GM19463 (cell line): Measurements from ENCODE around the gene ABHD8.

ENCODE experiments used
- ATAC-seq: cut with Tn5 transposase; IDR thresholded peaks from one replicate; pipeline ENCODE4 v1.9.1; 2021; ENCODE audit warnings: mild to moderate bottlenecking, moderate library complexity; ENCODE audit not compliant: unreplicated experiment

Gene ABHD8

DNA sequence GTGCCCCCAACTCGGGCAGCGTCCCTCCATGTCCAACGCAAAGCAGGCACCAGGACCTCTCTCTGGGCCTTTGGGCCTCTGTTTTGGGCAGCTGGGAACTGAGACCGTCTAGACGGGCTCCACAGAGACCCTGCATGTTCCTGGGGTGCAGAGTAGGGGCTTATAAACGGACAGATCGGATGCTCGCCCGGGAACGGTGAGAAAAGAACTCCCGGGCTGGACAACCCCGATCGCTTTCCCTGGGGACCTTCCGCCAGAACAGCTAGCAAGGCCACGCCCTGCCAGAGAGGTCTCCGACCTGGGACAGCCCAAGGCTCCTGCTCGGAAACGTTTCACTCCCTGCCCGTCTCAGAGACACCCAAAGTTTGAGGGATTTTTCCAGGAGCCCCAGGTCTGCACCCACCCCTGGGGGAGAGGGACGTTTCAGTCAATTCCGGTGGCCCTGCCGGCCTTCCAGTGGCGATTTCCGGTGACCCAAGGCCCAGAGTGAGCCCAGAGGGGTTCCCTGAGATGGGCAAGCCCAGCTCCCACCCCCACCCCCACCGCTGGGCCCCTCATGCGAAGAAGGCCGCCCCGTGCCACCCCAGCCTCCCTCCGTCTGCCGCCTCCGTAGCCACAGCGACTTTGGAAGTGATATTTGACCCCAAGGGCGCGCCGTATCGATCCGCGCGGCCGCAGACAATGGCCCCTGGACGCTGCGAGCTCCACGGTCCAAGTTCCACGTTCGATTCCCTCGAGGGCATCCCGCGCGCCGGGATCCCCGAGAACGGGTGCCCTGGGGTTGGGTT is 59.2 kb downstream of the ABHD8 start:
- ATAC-seq, result no peak

DNA sequence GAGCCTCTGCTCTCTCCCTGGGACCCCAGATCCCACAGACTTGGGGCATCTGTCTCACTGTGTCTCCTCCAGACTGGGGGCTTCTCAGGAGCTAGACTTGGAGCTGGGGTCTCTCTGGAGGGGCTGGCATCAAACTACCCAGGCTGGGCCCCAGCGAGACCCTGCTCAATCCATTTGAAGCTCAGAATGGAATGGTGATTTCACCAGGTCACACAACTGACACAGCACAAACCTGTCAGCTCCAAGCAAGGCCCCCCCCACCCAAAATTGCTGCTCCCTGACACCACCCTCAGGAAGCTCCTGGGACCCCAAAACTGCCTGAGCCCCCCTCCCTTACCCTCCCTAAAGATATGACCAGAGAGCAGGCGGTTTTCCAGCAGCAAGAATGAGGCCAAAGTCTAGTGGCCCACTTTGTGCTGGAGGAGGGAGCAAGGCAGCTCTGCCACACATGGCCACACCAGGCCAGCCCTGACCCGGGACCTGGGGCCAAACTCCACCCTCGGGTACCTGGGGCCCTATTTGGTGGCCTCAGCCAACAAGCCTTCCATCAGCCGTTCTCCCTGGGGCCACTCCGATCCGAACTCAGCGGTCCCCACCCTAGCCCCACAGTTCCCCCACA is 59.9 kb downstream of the ABHD8 start:
- no peak for ATAC-seq

DNA sequence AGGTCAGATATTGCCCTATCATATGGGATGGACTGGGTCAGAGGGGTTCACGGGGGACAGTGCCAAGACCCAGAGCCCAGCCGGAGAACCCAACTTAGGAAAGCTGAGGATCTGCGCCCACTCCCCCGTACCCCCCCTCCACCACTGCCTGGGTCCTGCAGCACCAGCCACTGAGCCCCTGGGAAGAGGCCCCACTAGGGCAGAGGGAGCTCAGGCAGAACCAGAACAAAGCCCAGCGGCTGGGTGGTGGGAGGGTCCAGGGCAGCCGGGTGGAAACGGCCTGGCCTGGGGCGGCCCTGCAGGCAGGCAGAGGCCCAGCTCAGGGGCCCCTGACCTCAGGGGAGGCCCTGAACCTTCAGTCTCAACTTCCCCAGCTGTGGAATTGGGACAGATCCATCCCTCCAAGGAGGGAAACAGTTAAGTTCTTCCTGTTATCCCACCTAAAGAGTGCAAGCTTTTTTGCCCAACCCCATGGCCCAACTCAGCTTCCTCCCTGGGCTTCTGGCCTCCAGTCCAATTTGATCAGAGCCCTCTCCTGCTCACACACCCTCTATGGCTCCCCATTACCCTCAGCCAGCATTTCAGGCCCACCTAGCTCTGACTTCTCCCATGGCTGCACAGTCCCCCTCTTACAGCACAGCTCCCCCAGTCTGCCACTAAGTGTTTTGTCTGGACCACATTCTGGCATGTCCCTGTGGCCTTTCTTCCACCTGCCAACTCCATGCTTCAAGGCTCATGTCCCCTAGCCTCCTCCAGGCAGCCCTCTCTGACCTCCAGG is 60.6 kb downstream of the ABHD8 start:
- no peak for ATAC-seq
